GM23338 (cell line): ENCODE data around the gene SLC13A3. TPM values are rescaled to one million over a fixed set of nuclear protein-coding genes. Genes with fewer than 3 reads are reported as not detected.
A peak's percentile ranks its signal among the peaks of the same experiment; 100 is the strongest.

Experiments
- ATAC-seq: fragments of 200-7000 bp; cut with Tn5 transposase; 3 replicates; pipeline ENCODE4 v1.9.1; 2020
- DNase-seq: peaks from one replicate; pipeline ENCODE4 v3.0.0-alpha.2; 2015; ENCODE audit warnings: low spot score
- H2AFZ ChIP-seq: fragments of 200-600 bp; sonication (generic); 2 replicates; pipeline ENCODE4 v1.8.0; 2016; ENCODE audit warnings: antibody characterized with exemption, mild to moderate bottlenecking, moderate library complexity
- H3F3A ChIP-seq: fragments of 200-600 bp; sonication (generic); replicated peaks from 2 replicates; pipeline ENCODE4 v1.8.0; 2017; ENCODE audit warnings: antibody characterized with exemption, mixed run types, low read depth
- H3K27ac ChIP-seq: fragments of 200-600 bp; sonication (generic); 2 replicates; pipeline ENCODE4 v1.6.1; 2016; ENCODE audit warnings: low read depth
- H3K27me3 ChIP-seq: fragments of 200-600 bp; sonication (generic); 2 replicates; pipeline ENCODE4 v1.8.0; 2016; ENCODE audit warnings: mild to moderate bottlenecking, mixed run types, moderate library complexity; ENCODE audit not compliant: insufficient read depth
- H3K36me3 ChIP-seq: fragments of 200-600 bp; sonication (generic); 2 replicates; pipeline ENCODE4 v1.8.0; 2016; ENCODE audit warnings: mild to moderate bottlenecking; ENCODE audit not compliant: insufficient read depth
- H3K4me1 ChIP-seq: fragments of 200-600 bp; sonication (generic); 2 replicates; pipeline ENCODE4 v1.8.0; 2016; ENCODE audit warnings: mild to moderate bottlenecking, moderate library complexity; ENCODE audit not compliant: insufficient read depth
- H3K4me2 ChIP-seq: fragments of 200-600 bp; sonication (generic); 2 replicates; pipeline ENCODE4 v1.7.1; 2017; ENCODE audit warnings: mixed run types
- H3K4me3 ChIP-seq: fragments of 200-600 bp; sonication (generic); 2 replicates; pipeline ENCODE4 v1.6.1; 2016; ENCODE audit warnings: mixed run types
- H3K79me2 ChIP-seq: fragments of 200-600 bp; sonication (generic); replicated peaks from 2 replicates; pipeline ENCODE4 v1.8.0; 2017; ENCODE audit warnings: mild to moderate bottlenecking; ENCODE audit not compliant: insufficient read depth
- H3K9me2 ChIP-seq: fragments of 200-600 bp; sonication (generic); 2 replicates; pipeline ENCODE4 v1.8.0; 2017; ENCODE audit not compliant: insufficient read depth
- H4K20me1 ChIP-seq: fragments of 200-600 bp; sonication (generic); replicated peaks from 2 replicates; pipeline ENCODE4 v1.8.0; 2017; ENCODE audit warnings: mild to moderate bottlenecking; ENCODE audit not compliant: insufficient read depth
- H3K27ac Mint-ChIP-seq: 2 replicates; pipeline ENCODE4 v1.8.0; 2020; ENCODE audit warnings: inconsistent platforms, mild to moderate bottlenecking, moderate library complexity, mixed read lengths
- H3K27me3 Mint-ChIP-seq: 3 replicates; pipeline ENCODE4 v1.8.0; 2022; ENCODE audit warnings: low read depth, mild to moderate bottlenecking, moderate library complexity, mixed read lengths, inconsistent platforms; ENCODE audit not compliant: insufficient read depth, poor library complexity
- H3K36me3 Mint-ChIP-seq: 3 replicates; pipeline ENCODE4 v1.8.0; 2021; ENCODE audit warnings: low read depth, mild to moderate bottlenecking, inconsistent platforms, moderate library complexity, mixed read lengths
- H3K4me1 Mint-ChIP-seq: 3 replicates; pipeline ENCODE4 v1.8.0; 2020; ENCODE audit warnings: mild to moderate bottlenecking, inconsistent platforms, mixed read lengths
- H3K4me3 Mint-ChIP-seq: 3 replicates; pipeline ENCODE4 v1.8.0; 2021; ENCODE audit warnings: moderate library complexity, mild to moderate bottlenecking, inconsistent platforms, mixed read lengths
- H3K9me3 Mint-ChIP-seq: 3 replicates; pipeline ENCODE4 v1.8.0; 2020; ENCODE audit warnings: moderate library complexity, mild to moderate bottlenecking, inconsistent platforms, mixed read lengths
- CREB1 ChIP-seq: fragments of 250-450 bp; sonication (Bioruptor Pico); IDR thresholded peaks from 2 replicates; pipeline ENCODE4 v1.5.0; 2020; ENCODE audit warnings: low read depth, mild to moderate bottlenecking, moderate library complexity
- JUNB ChIP-seq: IDR thresholded peaks from one replicate; pipeline ENCODE4 v1.6.1; 2016; ENCODE audit warnings: antibody characterized with exemption; ENCODE audit not compliant: unreplicated experiment
- NANOG ChIP-seq: IDR thresholded peaks from 2 replicates; pipeline ENCODE4 v1.6.1; 2016; ENCODE audit warnings: antibody characterized with exemption, borderline replicate concordance
- POLR2AphosphoS5 ChIP-seq: IDR thresholded peaks from 2 replicates; pipeline ENCODE4 v1.6.1; 2016; ENCODE audit warnings: antibody characterized with exemption, low read depth
- ZNF331 ChIP-seq: fragments of 250-450 bp; sonication (Bioruptor Pico); IDR thresholded peaks from 2 replicates; pipeline ENCODE4 v1.5.0; 2020; ENCODE audit warnings: low read depth, mild to moderate bottlenecking, moderate library complexity
- ZNF462 ChIP-seq: fragments of 250-450 bp; sonication (Bioruptor Pico); IDR thresholded peaks from 2 replicates; pipeline ENCODE4 v1.5.0; 2020; ENCODE audit warnings: mild to moderate bottlenecking, moderate library complexity
- polyA plus RNA-seq: library from polyadenylated mRNA; unstranded; fragments of >200 nt; fragmentation: Nextera tagmentation; extraction: Ambion mirVana; gene quantifications from 2 replicates; pipeline ENCODE4 v1.2.1, GENCODE V29; 2016
- total RNA-seq: library from RNA; depleted of rRNA; stranded (reverse); fragments of >200 nt; shearing (Covaris generic); gene quantifications from 2 replicates; pipeline ENCODE4 v1.2.3, GENCODE V29; 2014
- TF ChIP-seq, protein P1 (sequence below), 2 experiments: fragments of 200-600 bp in 1 of 2; sonication (generic) in 1 of 2; conservative IDR thresholded peaks; 2 replicates each; pipeline versions ENCODE4 v1.5.1 to v1.6.1; 2016 to 2017; ENCODE audit warnings: antibody characterized with exemption in 2 of 2, low read depth in 2 of 2, mild to moderate bottlenecking in 2 of 2, moderate library complexity in 1 of 2

Gene SLC13A3
- total and polyA plus RNA-seq, 2 experiments from 2014 or later = 8.6 to 9.1 TPM

GRCh38 chr20:46649650-46649949 lies 1.7 kb downstream of the SLC13A3 start (continued):
- TF ChIP-seq ZNF462 (CRISPR knock-in tag) (no peak), JUNB (no peak), POLR2AphosphoS5 (no peak)
- TF ChIP-seq, protein P1, sequence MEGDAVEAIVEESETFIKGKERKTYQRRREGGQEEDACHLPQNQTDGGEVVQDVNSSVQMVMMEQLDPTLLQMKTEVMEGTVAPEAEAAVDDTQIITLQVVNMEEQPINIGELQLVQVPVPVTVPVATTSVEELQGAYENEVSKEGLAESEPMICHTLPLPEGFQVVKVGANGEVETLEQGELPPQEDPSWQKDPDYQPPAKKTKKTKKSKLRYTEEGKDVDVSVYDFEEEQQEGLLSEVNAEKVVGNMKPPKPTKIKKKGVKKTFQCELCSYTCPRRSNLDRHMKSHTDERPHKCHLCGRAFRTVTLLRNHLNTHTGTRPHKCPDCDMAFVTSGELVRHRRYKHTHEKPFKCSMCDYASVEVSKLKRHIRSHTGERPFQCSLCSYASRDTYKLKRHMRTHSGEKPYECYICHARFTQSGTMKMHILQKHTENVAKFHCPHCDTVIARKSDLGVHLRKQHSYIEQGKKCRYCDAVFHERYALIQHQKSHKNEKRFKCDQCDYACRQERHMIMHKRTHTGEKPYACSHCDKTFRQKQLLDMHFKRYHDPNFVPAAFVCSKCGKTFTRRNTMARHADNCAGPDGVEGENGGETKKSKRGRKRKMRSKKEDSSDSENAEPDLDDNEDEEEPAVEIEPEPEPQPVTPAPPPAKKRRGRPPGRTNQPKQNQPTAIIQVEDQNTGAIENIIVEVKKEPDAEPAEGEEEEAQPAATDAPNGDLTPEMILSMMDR (conservative IDR thresholded peaks at IDR 0.05; ENCODE audit: low read depth in 2 of 2) = no peak

GRCh38 chr20:46648903-46649649 lies 2.2 kb downstream of the SLC13A3 start:
- H2AFZ ChIP-seq = no peak overlapping the region
- no peaks in the 10 kb centered on the region; the same call in 1 of the 2 replicates for H4K20me1 ChIP-seq
- Mint-ChIP-seq H3K36me3 (no peaks in the 10 kb centered on the region), H3K4me1 (peaks cover 10% of the 10 kb centered on the region), H3K27me3 (peaks cover 13% of the 10 kb centered on the region), H3K27ac (no peak overlapping the region), H3K4me3 (no peak overlapping the region), H3K9me3 (peaks cover 3% of the 10 kb centered on the region; the same call in 1 of the 3 replicates)
- ATAC-seq (peak; percentile 18), DNase-seq (peak; percentile 44)
- H3K79me2 ChIP-seq = no peaks in the 10 kb centered on the region
- no peak overlapping the region for H3K4me2 ChIP-seq
- H3K36me3 ChIP-seq = no peaks in the 10 kb centered on the region
- H3K27ac ChIP-seq = no peak overlapping the region
- H3F3A ChIP-seq = no peaks in the 10 kb centered on the region
- no peaks in the 10 kb centered on the region for H3K4me1 ChIP-seq
- H3K4me3 ChIP-seq = no peak overlapping the region
- no peaks in the 10 kb centered on the region for H3K9me2 ChIP-seq
- peaks cover 28% of the 10 kb centered on the region for H3K27me3 ChIP-seq
- no peak for TF ChIP-seq ZNF462 (CRISPR knock-in tag)
- no peak for TF ChIP-seq CREB1 (CRISPR knock-in tag)
- TF ChIP-seq ZNF331 (CRISPR knock-in tag) = no peak
- TF ChIP-seq NANOG = no peak
